Spleen (tissue), 11 donors: ENCODE measurements around the gene MAIP1. TPM values are rescaled to one million over a fixed set of nuclear protein-coding genes. Genes with fewer than 3 reads are reported as not detected.

ENCODE experiments used
- DNase-seq: peaks from one replicate; pipeline ENCODE4 v3.0.0-alpha.2; 2020
- H3K27ac ChIP-seq, 8 donors: fragments of 200-600 bp; sonication (generic) in 7 of 8; 1 replicate in 4 of 8; 2 replicates in 4 of 8; pipeline versions ENCODE4 v1.5.0 to v1.8.0; 2016 to 2021; ENCODE audit warnings: inconsistent platforms in 4 of 8, mild to moderate bottlenecking in 4 of 8, moderate library complexity in 1 of 8
- H3K27me3 ChIP-seq, 7 donors: fragments of 200-600 bp; sonication (generic) in 6 of 7; replicated peaks in 1 of 7; 1 replicate in 4 of 7; 2 replicates in 3 of 7; pipeline versions ENCODE4 v1.5.0 to v1.8.0; 2016 to 2021; ENCODE audit warnings: inconsistent platforms in 3 of 7, mild to moderate bottlenecking in 1 of 7
- H3K36me3 ChIP-seq, 6 donors: fragments of 200-600 bp; sonication (generic) in 5 of 6; 1 replicate in 4 of 6; 2 replicates in 2 of 6; pipeline versions ENCODE4 v1.5.0 to v1.8.0; 2016 to 2021; ENCODE audit warnings: inconsistent platforms in 2 of 6
- H3K4me1 ChIP-seq, 6 donors: fragments of 200-600 bp; sonication (generic) in 5 of 6; 1 replicate in 3 of 6; 2 replicates in 3 of 6; pipeline versions ENCODE4 v1.5.0 to v1.8.0; 2016 to 2021; ENCODE audit warnings: inconsistent platforms in 3 of 6
- H3K4me3 ChIP-seq, 8 donors: fragments of 200-600 bp; sonication (generic) in 7 of 8; 1 replicate in 4 of 8; 2 replicates in 4 of 8; pipeline versions ENCODE4 v1.5.0 to v1.8.0; 2016 to 2021; ENCODE audit warnings: inconsistent platforms in 4 of 8, mild to moderate bottlenecking in 4 of 8, moderate library complexity in 2 of 8
- H3K9me3 ChIP-seq, 8 donors: fragments of 200-600 bp; sonication (generic) in 7 of 8; 1 replicate in 4 of 8; 2 replicates in 4 of 8; pipeline versions ENCODE4 v1.5.0 to v1.8.0; 2016 to 2021; ENCODE audit warnings: inconsistent platforms in 4 of 8
- CTCF ChIP-seq, 11 experiments: fragments of 200-600 bp in 7 of 11; fragments of 450-650 bp in 4 of 11; sonication (generic) in 4 of 11; IDR thresholded peaks in 8 of 11; conservative IDR thresholded peaks in 3 of 11; 1 replicate in 7 of 11; 2 replicates in 4 of 11; pipeline versions ENCODE4 v1.4.0 to v1.8.0; 2016 to 2021; ENCODE audit warnings: antibody characterized with exemption in 11 of 11, inconsistent platforms in 4 of 11, mild to moderate bottlenecking in 1 of 11
- POLR2A ChIP-seq, 3 donors: fragments of 450-650 bp; IDR thresholded peaks; one replicate each; pipeline ENCODE4 v1.5.1; 2017; ENCODE audit warnings: antibody characterized with exemption in 3 of 3, mild to moderate bottlenecking in 1 of 3
- POLR2AphosphoS5 ChIP-seq, 3 donors: sonication (generic); formaldehyde crosslinking; IDR thresholded peaks; one replicate each; pipeline ENCODE4 v1.5.1; 2017; ENCODE audit warnings: antibody characterized with exemption in 3 of 3
- WGBS, 5 donors: extraction: QIAGEN DNeasy Blood & Tissue Kit in 3 of 5; methylation state at CpG; one replicate each; pipeline versions ENCODE4 v1.1.5 to v1.1.7; 2013 to 2018; 5-methylcytosine and 5-hydroxymethylcytosine counted together
- intact Hi-C: fragments of 100-400 bp; cut with DNase I; formaldehyde crosslinking; loops from one replicate; pipeline ENCODE4 v1.15.0; 2023; ENCODE audit warnings: low total_unique reads
- polyA plus RNA-seq, 3 donors: library from polyadenylated mRNA; stranded (reverse); fragments of 200-250 nt; gene quantifications; one replicate each; pipeline ENCODE4 v1.2.1, GENCODE V29; 2013
- total RNA-seq, 7 donors: library from RNA; depleted of rRNA in 3 of 7; stranded (reverse); fragments of >200 nt in 3 of 7; fragmentation: NEBNext Ultra II Directional in 4 of 7; extraction: Animal tissue kit (Norgen Biotek cat#: 25700) in 4 of 7; gene quantifications; one replicate each; pipeline versions ENCODE4 v1.1.0 to v1.2.1, GENCODE V29; 2016 to 2021
- donor health status: healthy with polysubstance abuse.
- donor health status: DM: no; HTN: no; CAD: no; lungs with moderate emphysema.
- donor health status: DM: no; HTN: no; CAD: no.
- donor health status: Bipolar disorder and iron deficiency.
- donor health status: healthy.
- donor health status: DM: no; HTN: no; CAD: no.
- donor health status: DM: yes; HTN: yes; CAD: no.

MAIP1 gene
- total and polyA plus RNA-seq, 10 donors: 8.1 to 24.8 (median 12.0) TPM

- intact Hi-C loops: no loop called here
- WGBS, 5 donors: 0 to 1% (median 0%) methylated on average over 11 to 13 of the region's 13 CpGs
- H3K9me3 ChIP-seq: no peaks in the 10 kb centered on the region
- DNase-seq: no peak
- TF ChIP-seq POLR2A (IDR thresholded peaks at IDR 0.05): no peak
- no peak for TF ChIP-seq CTCF (IDR thresholded peaks at IDR 0.05 in 8 of 11, conservative IDR thresholded peaks at IDR 0.05 in 3 of 11)
- no peak for TF ChIP-seq POLR2AphosphoS5 (IDR thresholded peaks at IDR 0.05)
- no peaks in the 10 kb centered on the region for H3K27me3 ChIP-seq
- H3K36me3 ChIP-seq: peaks cover 0 to 31% (median 15%) of the 10 kb centered on the region in 6 donors
- H3K4me3 ChIP-seq: peak overlapping the region; percentile 88 to 100 (median 96)
- H3K27ac ChIP-seq: peak overlapping the region; percentile 87 to 96 (median 92)
- H3K4me1 ChIP-seq: peaks cover 38 to 81% (median 58%) of the 10 kb centered on the region in 6 donors
Measured at GRCh38 chr2:199955007-199955338, 409 bp upstream of the MAIP1 start.

DNA sequence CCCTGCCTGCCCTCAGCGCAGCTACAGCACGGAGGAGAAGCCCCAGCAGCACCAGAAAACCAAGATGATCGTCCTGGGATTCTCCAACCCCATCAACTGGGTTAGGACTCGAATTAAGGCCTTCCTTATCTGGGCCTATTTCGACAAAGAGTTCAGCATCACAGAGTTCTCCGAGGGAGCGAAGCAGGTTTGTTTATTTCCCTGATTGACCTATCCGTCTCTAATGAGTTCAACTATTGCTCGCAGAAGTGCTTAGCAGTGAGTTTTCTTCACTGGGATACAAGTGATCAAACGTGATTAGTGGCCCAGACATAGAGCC is 639 bp downstream of the MAIP1 start:
- Histone ChIP-seq H3K4me3 (peak overlapping the region; percentile 88 to 100 (median 96)), H3K27me3 (no peaks in the 10 kb centered on the region), H3K27ac (peak overlapping the region; percentile 87 to 96 (median 92)), H3K9me3 (no peaks in the 10 kb centered on the region), H3K36me3 (peaks cover 0 to 35% (median 26%) of the 10 kb centered on the region in 6 donors), H3K4me1 (peaks cover 38 to 72% (median 52%) of the 10 kb centered on the region in 6 donors)
- TF ChIP-seq POLR2AphosphoS5 (IDR thresholded peaks at IDR 0.05) (no peak), CTCF (IDR thresholded peaks at IDR 0.05 in 8 of 11, conservative IDR thresholded peaks at IDR 0.05 in 3 of 11) (no peak), POLR2A (IDR thresholded peaks at IDR 0.05) (no peak)
- 0 to 2% (median 1%) methylated on average over 9 to 10 of the region's 10 CpGs for WGBS, 5 donors
- DNase-seq: no peak
- intact Hi-C loops: no loop called here

- Histone ChIP-seq H3K27me3 (no peaks in the 10 kb centered on the region), H3K36me3 (peaks cover 0 to 55% (median 42%) of the 10 kb centered on the region in 6 donors), H3K9me3 (no peaks in the 10 kb centered on the region), H3K4me3 (no peak overlapping the region), H3K4me1 (peaks cover 34 to 54% (median 43%) of the 10 kb centered on the region in 6 donors), H3K27ac (no peak overlapping the region)
- TF ChIP-seq POLR2AphosphoS5 (IDR thresholded peaks at IDR 0.05) (no peak), CTCF (IDR thresholded peaks at IDR 0.05 in 8 of 11, conservative IDR thresholded peaks at IDR 0.05 in 3 of 11) (no peak), POLR2A (IDR thresholded peaks at IDR 0.05) (no peak)
- DNase-seq: no peak
- intact Hi-C loops: no loop called here
- 86 to 94% (median 91%) methylated on average over 4 of the region's 4 CpGs for WGBS, 5 donors
Measured at GRCh38 chr2:199958014-199958413, 2.6 kb downstream of the MAIP1 start.

- H3K27me3 ChIP-seq: no peaks in the 10 kb centered on the region
- no peak overlapping the region for H3K27ac ChIP-seq
- peaks cover 8 to 19% (median 13%) of the 10 kb centered on the region in 6 donors for H3K4me1 ChIP-seq
- WGBS, 5 donors: 73 to 90% (median 82%) methylated on average over 2 of the region's 2 CpGs
- H3K4me3 ChIP-seq: no peak overlapping the region
- TF ChIP-seq POLR2AphosphoS5 (IDR thresholded peaks at IDR 0.05) (no peak), CTCF (IDR thresholded peaks at IDR 0.05 in 8 of 11, conservative IDR thresholded peaks at IDR 0.05 in 3 of 11) (no peak), POLR2A (IDR thresholded peaks at IDR 0.05) (no peak)
- H3K9me3 ChIP-seq: no peaks in the 10 kb centered on the region
- DNase-seq: no peak
- intact Hi-C loops: no loop called here
- H3K36me3 ChIP-seq: peaks cover 2 to 97% (median 68%) of the 10 kb centered on the region in 6 donors
Measured at GRCh38 chr2:199962203-199962602, 6.8 kb downstream of the MAIP1 start.
